DND-41 (cell line): ENCODE measurements around the gene XYLT1.

Experiments
- ATAC-seq: fragments of 200-7000 bp; cut with Tn5 transposase; 3 replicates; pipeline ENCODE4 v1.9.1; 2021; ENCODE audit warnings: low read depth; ENCODE audit not compliant: insufficient read depth
- DNase-seq: peaks from one replicate; pipeline ENCODE4 v3.0.0-alpha.2; 2020
- H2AFZ ChIP-seq: 2 replicates; pipeline ENCODE4 v1.6.0; 2012; ENCODE audit warnings: low read depth, low read length
- H3K27ac ChIP-seq: 2 replicates; pipeline ENCODE4 v1.5.1; 2012; ENCODE audit warnings: low read length, inconsistent platforms
- H3K27me3 ChIP-seq: fragments of 200-600 bp; sonication (generic); 2 replicates; pipeline ENCODE4 v1.6.0; 2012; ENCODE audit warnings: low read length, mild to moderate bottlenecking, inconsistent platforms; ENCODE audit not compliant: insufficient read depth, poor library complexity
- H3K36me3 ChIP-seq: 2 replicates; pipeline ENCODE4 v1.5.1; 2012; ENCODE audit warnings: low read length, inconsistent platforms; ENCODE audit not compliant: insufficient read depth
- H3K4me1 ChIP-seq: 2 replicates; pipeline ENCODE4 v1.5.1; 2012; ENCODE audit warnings: mild to moderate bottlenecking, low read length; ENCODE audit not compliant: insufficient read depth
- H3K4me2 ChIP-seq: 2 replicates; pipeline ENCODE4 v1.6.0; 2012; ENCODE audit warnings: mild to moderate bottlenecking, moderate library complexity, low read length, inconsistent platforms; ENCODE audit not compliant: insufficient read depth
- H3K4me3 ChIP-seq, 2 experiments: fragments of 200-600 bp in 1 of 2; shearing (Covaris generic) in 1 of 2; 2 replicates each; pipeline ENCODE4 v1.5.1; 2012 to 2016; ENCODE audit warnings: inconsistent platforms in 2 of 2, low read length in 2 of 2, mild to moderate bottlenecking in 2 of 2, low read depth in 1 of 2, moderate library complexity in 1 of 2
- H3K79me2 ChIP-seq: 2 replicates; pipeline ENCODE4 v1.6.0; 2012; ENCODE audit warnings: low read length, inconsistent platforms; ENCODE audit not compliant: insufficient read depth
- H3K9ac ChIP-seq: 2 replicates; pipeline ENCODE4 v1.6.0; 2012; ENCODE audit warnings: low read depth, mild to moderate bottlenecking, inconsistent platforms, low read length, moderate library complexity
- H3K9me3 ChIP-seq: 2 replicates; pipeline ENCODE4 v1.5.1; 2012; ENCODE audit warnings: low read length, moderate library complexity, mild to moderate bottlenecking, inconsistent platforms; ENCODE audit not compliant: insufficient read depth, severe bottlenecking
- H4K20me1 ChIP-seq: 2 replicates; pipeline ENCODE4 v1.6.0; 2012; ENCODE audit warnings: low read length; ENCODE audit not compliant: insufficient read depth
- CTCF ChIP-seq: IDR thresholded peaks from 2 replicates; pipeline ENCODE4 v1.5.1; 2012; ENCODE audit warnings: borderline replicate concordance, low read length, moderate library complexity, mild to moderate bottlenecking; ENCODE audit not compliant: poor library complexity, severe bottlenecking; ENCODE audit errors: extremely low read depth
- EZH2 ChIP-seq: IDR thresholded peaks from 3 replicates; pipeline ENCODE4 v1.6.1; 2012; ENCODE audit warnings: borderline replicate concordance, low read depth, mild to moderate bottlenecking, moderate library complexity, low read length, inconsistent platforms; ENCODE audit not compliant: severe bottlenecking

XYLT1 gene

GRCh38 chr16:17423221-17423620 lies 47.5 kb downstream of the XYLT1 start:
- no peak for TF ChIP-seq CTCF
- no peak for TF ChIP-seq EZH2
- DNase-seq (no peak), ATAC-seq (no peak)
- Histone ChIP-seq H3K4me2 (no peak overlapping the region), H3K4me3 (no peak overlapping the region), H3K36me3 (no peaks in the 10 kb centered on the region), H3K27ac (no peak overlapping the region), H2AFZ (no peak overlapping the region), H4K20me1 (no peaks in the 10 kb centered on the region), H3K9me3 (no peaks in the 10 kb centered on the region), H3K4me1 (no peaks in the 10 kb centered on the region), H3K9ac (no peak overlapping the region), H3K27me3 (no peaks in the 10 kb centered on the region), H3K79me2 (no peaks in the 10 kb centered on the region)

GRCh38 chr16:17420816-17421215 lies 49.9 kb downstream of the XYLT1 start:
- no peaks in the 10 kb centered on the region for H3K27me3 ChIP-seq
- no peaks in the 10 kb centered on the region; the same call in 1 of the 2 replicates for H4K20me1 ChIP-seq
- no peak overlapping the region for H3K4me2 ChIP-seq
- DNase-seq (no peak), ATAC-seq (no peak)
- no peak overlapping the region for H3K4me3 ChIP-seq
- no peaks in the 10 kb centered on the region for H3K4me1 ChIP-seq
- H3K9ac ChIP-seq = no peak overlapping the region
- H2AFZ ChIP-seq = no peak overlapping the region
- no peaks in the 10 kb centered on the region for H3K36me3 ChIP-seq
- no peaks in the 10 kb centered on the region for H3K79me2 ChIP-seq
- TF ChIP-seq CTCF (no peak), EZH2 (no peak)
- no peak overlapping the region for H3K27ac ChIP-seq
- H3K9me3 ChIP-seq = no peaks in the 10 kb centered on the region

GRCh38 chr16:17419266-17419665 lies 51.5 kb downstream of the XYLT1 start:
- Histone ChIP-seq H3K79me2 (no peaks in the 10 kb centered on the region), H3K4me2 (no peak overlapping the region), H3K27ac (no peak overlapping the region), H3K36me3 (no peaks in the 10 kb centered on the region), H3K9me3 (no peaks in the 10 kb centered on the region), H3K9ac (no peak overlapping the region), H4K20me1 (no peaks in the 10 kb centered on the region; the same call in 1 of the 2 replicates), H3K27me3 (no peaks in the 10 kb centered on the region), H3K4me3 (no peak overlapping the region), H3K4me1 (no peaks in the 10 kb centered on the region), H2AFZ (no peak overlapping the region)
- DNase-seq = no peak
- TF ChIP-seq EZH2 (no peak), CTCF (no peak)
- no peak for ATAC-seq

GRCh38 chr16:17417740-17418139 lies 53.0 kb downstream of the XYLT1 start:
- ATAC-seq = no peak
- no peaks in the 10 kb centered on the region for H3K79me2 ChIP-seq
- no peak overlapping the region for H2AFZ ChIP-seq
- H3K4me2 ChIP-seq = no peak overlapping the region
- H3K27ac ChIP-seq = no peak overlapping the region
- H3K9ac ChIP-seq = no peak overlapping the region
- H4K20me1 ChIP-seq = no peaks in the 10 kb centered on the region; the same call in 1 of the 2 replicates
- no peaks in the 10 kb centered on the region for H3K9me3 ChIP-seq
- DNase-seq = no peak
- no peaks in the 10 kb centered on the region for H3K4me1 ChIP-seq
- no peaks in the 10 kb centered on the region for H3K36me3 ChIP-seq
- no peak overlapping the region for H3K4me3 ChIP-seq
- H3K27me3 ChIP-seq = no peaks in the 10 kb centered on the region
- TF ChIP-seq EZH2 (no peak), CTCF (no peak)
